ENCODE results near the gene FN1. TPM values are rescaled to one million over a fixed set of nuclear protein-coding genes. Genes with fewer than 3 reads are reported as not detected.

FN1 gene
- total RNA-seq, 1 donor from 2014 or later, result 30,644 TPM

DNA sequence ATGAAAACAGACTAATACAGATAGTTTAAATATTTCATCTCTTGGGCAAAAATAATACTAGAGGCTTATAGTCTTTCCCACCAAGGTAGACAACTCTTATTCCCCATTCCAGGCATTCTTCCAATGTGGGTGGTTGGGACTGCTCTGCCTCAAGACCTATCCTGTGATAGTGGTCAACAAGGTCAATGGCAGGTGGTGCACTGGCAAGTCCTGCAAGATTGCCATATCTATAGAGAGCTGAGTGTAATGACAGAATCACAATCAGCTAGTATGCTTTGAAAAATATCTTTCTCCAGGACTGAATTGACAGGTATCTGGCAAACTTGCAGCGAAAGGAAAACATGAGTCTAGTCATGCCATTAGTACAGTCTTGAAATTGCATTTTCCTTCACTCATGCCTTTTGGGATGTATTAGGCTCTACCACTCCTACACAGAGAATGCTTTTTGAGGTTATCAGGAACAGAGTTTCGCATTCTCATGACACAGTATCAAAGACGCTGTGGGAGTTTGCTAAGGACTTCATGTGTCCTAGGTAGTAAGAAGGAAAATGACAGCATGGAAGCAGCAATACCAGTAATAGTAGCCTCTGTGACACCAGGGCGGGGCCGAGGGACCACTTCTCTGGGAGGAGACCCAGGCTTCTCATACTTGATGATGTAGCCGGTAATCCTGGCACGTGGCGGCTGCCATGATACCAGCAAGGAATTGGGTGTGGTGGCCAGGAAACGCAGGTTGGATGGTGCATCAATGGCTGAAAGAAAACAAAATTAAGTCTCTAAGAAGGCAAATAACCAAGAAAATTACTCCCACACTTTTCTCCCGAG is 61.0 kb downstream of the FN1 start:
- Mint-ChIP-seq H3K9me3 (ENCODE audit: low read depth) (no peaks in the 10 kb centered on the region), H3K4me1 (ENCODE audit: low read depth) (peaks cover 84% of the 10 kb centered on the region), H3K36me3 (ENCODE audit: low read depth) (peaks cover 85% of the 10 kb centered on the region), H3K27ac (ENCODE audit: unreplicated experiment) (peak overlapping the region; percentile 88), H3K27me3 (ENCODE audit: low read depth) (no peaks in the 10 kb centered on the region), H3K4me3 (ENCODE audit: unreplicated experiment) (peak overlapping the region; percentile 2)
- no peak for TF ChIP-seq CTCF (IDR thresholded peaks at IDR 0.05)
- no peak for DNase-seq (ENCODE audit: low spot score)

GRCh38 chr2:215374002-215374401 is 61.9 kb downstream of the FN1 start:
- Mint-ChIP-seq H3K27ac (ENCODE audit: unreplicated experiment) (peak overlapping the region; percentile 88), H3K4me1 (ENCODE audit: low read depth) (peaks cover 86% of the 10 kb centered on the region), H3K36me3 (ENCODE audit: low read depth) (peaks cover 87% of the 10 kb centered on the region), H3K27me3 (ENCODE audit: low read depth) (no peaks in the 10 kb centered on the region), H3K4me3 (ENCODE audit: unreplicated experiment) (no peak overlapping the region), H3K9me3 (ENCODE audit: low read depth) (no peaks in the 10 kb centered on the region)
- TF ChIP-seq CTCF (IDR thresholded peaks at IDR 0.05), result no peak
- DNase-seq (ENCODE audit: low spot score), result no peak

DNA sequence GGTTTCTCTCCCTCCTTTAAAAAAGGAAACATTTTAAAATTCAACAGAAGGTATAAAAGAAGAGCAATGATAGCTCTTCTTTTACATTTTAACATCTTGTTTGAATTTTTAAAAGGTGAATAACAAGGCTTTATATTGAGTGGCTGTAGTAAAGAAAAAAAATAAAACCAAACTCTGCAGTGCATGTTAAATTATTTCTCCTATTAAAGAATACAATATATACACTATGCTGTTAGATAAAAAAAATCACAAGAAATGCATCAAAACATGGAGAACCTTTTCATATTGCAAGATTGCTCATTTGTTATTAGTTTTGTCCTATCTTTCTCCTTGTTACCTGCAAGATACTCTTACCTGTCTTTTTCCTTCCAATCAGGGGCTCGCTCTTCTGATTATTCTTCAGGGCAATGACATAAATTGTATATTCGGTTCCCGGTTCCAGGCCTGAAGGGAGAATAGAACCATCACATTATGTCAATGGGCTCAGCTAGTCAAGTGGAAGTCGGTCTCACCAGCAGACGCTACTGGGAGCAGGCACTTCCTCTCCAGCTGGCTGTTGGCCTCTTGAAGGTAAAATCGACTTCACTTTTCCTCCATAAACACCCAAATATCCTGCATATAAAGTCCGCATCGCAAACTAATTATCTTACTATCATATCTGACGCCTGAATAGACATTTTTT is 62.8 kb downstream of the FN1 start:
- peak overlapping the region; percentile 88 for H3K27ac Mint-ChIP-seq (ENCODE audit: unreplicated experiment)
- H3K4me3 Mint-ChIP-seq (ENCODE audit: unreplicated experiment), result no peak overlapping the region
- H3K4me1 Mint-ChIP-seq (ENCODE audit: low read depth), result peaks cover 81% of the 10 kb centered on the region
- no peaks in the 10 kb centered on the region for H3K9me3 Mint-ChIP-seq (ENCODE audit: low read depth)
- no peak for DNase-seq (ENCODE audit: low spot score)
- no peaks in the 10 kb centered on the region for H3K27me3 Mint-ChIP-seq (ENCODE audit: low read depth)
- H3K36me3 Mint-ChIP-seq (ENCODE audit: low read depth), result peaks cover 83% of the 10 kb centered on the region
- TF ChIP-seq CTCF (IDR thresholded peaks at IDR 0.05), result no peak

- Mint-ChIP-seq H3K9me3 (ENCODE audit: low read depth) (no peaks in the 10 kb centered on the region), H3K4me3 (ENCODE audit: unreplicated experiment) (no peak overlapping the region), H3K27ac (ENCODE audit: unreplicated experiment) (peak overlapping the region; percentile 96), H3K36me3 (ENCODE audit: low read depth) (peaks cover 84% of the 10 kb centered on the region), H3K4me1 (ENCODE audit: low read depth) (peaks cover 82% of the 10 kb centered on the region), H3K27me3 (ENCODE audit: low read depth) (no peaks in the 10 kb centered on the region)
- DNase-seq (ENCODE audit: low spot score), result no peak
- TF ChIP-seq CTCF (IDR thresholded peaks at IDR 0.05), result no peak
These were observed 63.7 kb downstream of the FN1 start for GRCh38 chr2:215371915-215372897.

Data from chondrocyte (in vitro differentiated cells).